Measurements from ENCODE around the gene CELSR2.
"Not testable (repeated sequence)": the region's sequence is repeated elsewhere in the genome, so short reads cannot be mapped to it uniquely, and the experiment has no call there.

DNA sequence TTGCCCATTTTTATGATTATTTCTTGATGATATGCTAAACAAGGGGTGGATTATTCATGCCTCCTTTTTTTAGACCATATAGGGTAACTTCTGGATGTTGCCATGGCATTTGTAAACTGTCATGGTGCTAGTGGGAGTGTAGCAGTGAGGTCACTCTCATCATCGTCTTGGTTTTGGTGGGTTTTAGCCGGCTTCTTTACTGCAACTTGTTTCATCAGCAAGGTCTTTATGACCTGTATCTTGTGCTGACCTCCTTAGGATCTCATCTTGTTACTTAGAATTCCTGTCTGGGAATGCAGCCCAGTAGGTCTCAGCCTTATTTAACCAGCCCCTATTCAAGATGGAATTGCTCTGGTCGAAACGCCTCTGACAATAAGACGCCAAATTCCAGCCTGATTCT, 37.4 kb downstream of the CELSR2 start:
- TF ChIP-seq, protein P1, sequence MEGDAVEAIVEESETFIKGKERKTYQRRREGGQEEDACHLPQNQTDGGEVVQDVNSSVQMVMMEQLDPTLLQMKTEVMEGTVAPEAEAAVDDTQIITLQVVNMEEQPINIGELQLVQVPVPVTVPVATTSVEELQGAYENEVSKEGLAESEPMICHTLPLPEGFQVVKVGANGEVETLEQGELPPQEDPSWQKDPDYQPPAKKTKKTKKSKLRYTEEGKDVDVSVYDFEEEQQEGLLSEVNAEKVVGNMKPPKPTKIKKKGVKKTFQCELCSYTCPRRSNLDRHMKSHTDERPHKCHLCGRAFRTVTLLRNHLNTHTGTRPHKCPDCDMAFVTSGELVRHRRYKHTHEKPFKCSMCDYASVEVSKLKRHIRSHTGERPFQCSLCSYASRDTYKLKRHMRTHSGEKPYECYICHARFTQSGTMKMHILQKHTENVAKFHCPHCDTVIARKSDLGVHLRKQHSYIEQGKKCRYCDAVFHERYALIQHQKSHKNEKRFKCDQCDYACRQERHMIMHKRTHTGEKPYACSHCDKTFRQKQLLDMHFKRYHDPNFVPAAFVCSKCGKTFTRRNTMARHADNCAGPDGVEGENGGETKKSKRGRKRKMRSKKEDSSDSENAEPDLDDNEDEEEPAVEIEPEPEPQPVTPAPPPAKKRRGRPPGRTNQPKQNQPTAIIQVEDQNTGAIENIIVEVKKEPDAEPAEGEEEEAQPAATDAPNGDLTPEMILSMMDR (IDR thresholded peaks at IDR 0.05) = not testable (repeated sequence)
- TF ChIP-seq POLR2A (IDR thresholded peaks at IDR 0.05) = not testable (repeated sequence)

All from uterus (tissue), 2 donors.